GM19193 (cell line): Measurements from ENCODE around the gene PNMA6F.

Experiments
- POLR2A ChIP-seq: IDR thresholded peaks from 4 replicates; pipeline ENCODE4 v1.6.1; 2011; ENCODE audit not compliant: insufficient read depth, insufficient read length; ENCODE audit errors: extremely low read depth

PNMA6F gene

GRCh38 chrX:153317996-153318722 lies 3.4 kb downstream of the PNMA6F start:
- TF ChIP-seq POLR2A, result no peak

- no peak for TF ChIP-seq POLR2A
Observed at GRCh38 chrX:153317306-153317705, 4.3 kb downstream of the PNMA6F start.

DNA sequence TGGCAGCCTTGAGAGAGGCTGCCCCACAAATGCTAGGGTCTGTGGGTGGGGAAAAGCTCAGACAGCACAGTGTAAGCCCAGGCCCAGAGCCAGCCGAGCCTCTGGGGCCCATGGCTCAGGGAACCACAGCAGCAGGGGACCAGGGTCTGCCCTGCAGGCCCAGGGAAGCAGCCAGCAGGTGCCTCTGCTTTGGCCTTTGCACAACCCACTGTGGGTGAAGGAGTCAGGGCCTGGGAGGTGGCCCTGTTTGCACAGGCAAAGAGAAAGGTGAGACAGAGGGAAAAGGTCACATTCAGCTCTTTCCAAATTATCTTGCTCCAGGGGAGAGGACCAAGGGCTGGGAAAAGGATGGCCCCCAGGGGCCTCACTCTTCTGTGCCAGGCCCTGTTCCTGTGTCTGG lies 8.7 kb downstream of the PNMA6F start:
- no peak for TF ChIP-seq POLR2A

DNA sequence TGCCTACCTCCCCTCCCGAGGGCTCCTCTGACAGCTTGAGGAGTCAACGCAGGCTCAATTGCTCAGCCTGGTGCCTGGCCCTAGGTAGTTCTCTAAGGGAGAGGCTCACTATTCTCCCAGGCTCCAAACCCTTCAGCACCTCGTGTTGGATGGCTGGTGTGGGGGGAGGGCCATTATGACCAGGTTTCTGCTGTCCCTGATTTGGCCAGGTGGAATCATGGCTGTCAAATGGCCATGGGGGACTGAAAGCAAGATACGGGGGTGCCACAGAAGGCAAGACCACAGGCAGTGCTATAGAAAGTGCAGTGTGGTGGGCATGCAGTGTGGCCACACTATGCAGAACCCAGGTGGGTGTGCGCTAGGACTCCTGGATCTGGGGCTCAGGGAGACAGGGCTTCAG lies 9.5 kb downstream of the PNMA6F start:
- TF ChIP-seq POLR2A, result no peak

DNA sequence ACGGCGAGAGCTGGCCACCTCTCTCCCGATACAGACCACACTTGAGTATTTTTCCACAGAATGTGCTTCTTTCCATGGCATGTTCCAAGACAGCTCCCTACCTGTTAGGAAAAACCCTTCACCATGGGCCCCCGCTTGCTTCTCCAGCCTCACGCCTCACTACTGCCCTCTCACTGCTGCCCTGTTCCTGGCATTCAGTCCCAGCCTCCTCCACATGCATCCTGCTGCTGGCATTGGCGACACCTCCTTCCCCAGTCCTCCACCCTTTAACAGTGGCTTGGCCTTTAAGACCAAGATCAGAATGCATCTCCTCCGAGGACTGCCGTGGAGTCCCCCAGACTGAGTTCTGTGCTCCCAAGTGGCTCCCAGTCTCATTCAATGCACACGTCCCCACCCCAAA lies 10.7 kb downstream of the PNMA6F start:
- TF ChIP-seq POLR2A, result no peak

- TF ChIP-seq POLR2A, result no peak
Observed at GRCh38 chrX:153307276-153308178, 14.0 kb downstream of the PNMA6F start.

GRCh38 chrX:153306527-153307115 lies 14.9 kb downstream of the PNMA6F start:
- no peak for TF ChIP-seq POLR2A

DNA sequence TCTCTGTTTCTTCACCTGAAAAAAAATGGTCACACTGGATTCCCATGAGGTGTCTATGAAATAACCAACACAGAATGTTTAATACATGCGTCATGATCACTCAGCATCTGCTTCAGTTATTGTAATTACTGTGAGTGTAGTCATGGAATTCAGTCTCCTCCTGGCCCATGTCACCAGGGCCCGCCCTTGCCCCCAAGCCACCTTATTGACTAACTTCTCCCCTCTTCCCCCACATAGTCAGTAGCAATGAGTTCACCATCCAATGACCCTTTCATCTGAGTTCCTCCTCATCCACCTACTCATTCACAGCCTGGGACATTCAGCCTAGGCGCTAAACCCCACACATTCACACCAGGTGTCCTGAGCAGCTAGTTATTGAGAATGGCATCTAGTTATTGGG lies 15.6 kb downstream of the PNMA6F start:
- TF ChIP-seq POLR2A, result no peak

- TF ChIP-seq POLR2A, result no peak
Observed at GRCh38 chrX:153304988-153305736, 16.4 kb downstream of the PNMA6F start.

DNA sequence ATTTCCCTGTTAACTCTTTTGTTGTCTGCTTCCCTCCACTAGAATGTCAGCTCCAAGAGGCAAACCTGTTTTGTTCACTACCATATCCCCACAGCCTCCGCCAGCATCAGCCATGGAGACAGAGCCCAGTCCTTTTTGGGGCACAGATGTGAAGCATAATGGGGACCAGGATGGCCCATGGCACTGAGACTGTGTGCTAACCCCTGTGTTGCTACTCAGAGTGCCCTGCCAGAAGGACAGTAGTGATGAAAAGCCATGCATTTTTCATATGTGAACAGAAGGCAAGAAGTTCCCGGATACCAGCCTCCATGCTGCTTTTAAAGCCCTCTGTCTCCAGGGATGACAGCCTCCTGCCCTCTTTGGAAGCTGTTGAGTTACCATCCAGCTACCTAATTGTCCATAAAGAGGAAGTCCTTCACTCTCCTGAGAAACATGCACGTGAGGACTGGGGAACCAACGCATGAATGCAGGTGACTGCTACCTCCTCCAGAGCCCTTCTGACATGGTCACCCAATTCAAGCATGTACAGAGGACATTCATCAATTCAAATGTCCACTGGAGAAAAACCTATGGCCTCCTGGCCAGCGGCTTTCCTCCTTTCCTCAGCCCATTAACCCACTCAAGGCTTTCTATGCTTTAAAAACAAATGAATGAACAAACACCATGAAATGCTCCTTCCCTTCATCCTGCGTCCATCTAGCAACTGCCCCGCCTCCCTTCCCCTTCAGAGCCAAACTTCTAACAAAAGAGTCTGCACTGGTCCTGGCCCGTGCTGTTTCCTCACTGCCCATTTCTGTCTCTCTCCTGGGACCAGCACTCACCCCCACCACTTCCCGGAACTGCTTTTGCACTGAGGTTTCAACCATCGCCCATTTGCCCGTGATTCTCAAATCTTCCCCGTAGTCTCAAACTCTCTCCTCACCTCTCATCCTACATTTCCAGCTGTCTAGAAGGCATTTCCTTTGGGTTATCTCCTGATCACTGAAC lies 18.0 kb downstream of the PNMA6F start:
- no peak for TF ChIP-seq POLR2A

DNA sequence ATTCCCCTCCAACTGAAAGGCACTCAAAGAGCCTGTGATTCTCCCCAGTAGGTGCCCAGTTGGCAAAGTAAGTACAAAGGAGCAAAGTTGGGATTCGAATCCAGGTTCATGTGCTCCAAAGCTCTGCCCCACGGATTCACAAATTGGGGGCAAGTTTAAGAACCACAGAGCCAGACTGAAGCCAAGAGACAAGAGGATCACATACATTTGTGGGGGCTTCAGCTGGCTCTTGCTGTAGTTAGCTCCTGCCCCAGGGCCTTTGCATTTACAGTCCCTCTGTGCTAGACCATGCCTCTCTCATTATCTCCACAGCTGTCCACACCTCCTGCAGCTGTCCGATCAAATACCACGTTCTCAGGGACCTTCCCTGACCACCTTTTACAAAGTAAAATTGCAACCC lies 18.8 kb downstream of the PNMA6F start:
- no peak for TF ChIP-seq POLR2A

DNA sequence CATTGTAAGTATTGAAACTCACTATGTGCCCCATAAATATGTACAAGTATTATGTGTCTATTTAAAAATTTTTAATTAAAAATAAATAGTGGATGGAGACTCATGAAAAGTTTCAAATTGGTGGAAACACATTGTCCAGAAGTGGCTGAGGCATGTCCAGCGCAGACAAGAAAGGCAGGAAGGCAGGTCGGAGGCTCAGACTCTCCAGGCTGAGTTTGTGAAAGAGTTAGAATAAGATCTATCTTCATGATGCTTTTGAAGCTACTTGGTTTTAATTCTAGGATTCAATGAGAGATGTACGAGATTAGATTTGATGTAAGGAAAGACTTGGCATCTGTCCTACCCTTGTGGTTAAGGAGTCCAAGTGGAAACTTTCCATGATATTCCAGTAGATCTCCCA lies 19.8 kb downstream of the PNMA6F start:
- TF ChIP-seq POLR2A, result no peak

DNA sequence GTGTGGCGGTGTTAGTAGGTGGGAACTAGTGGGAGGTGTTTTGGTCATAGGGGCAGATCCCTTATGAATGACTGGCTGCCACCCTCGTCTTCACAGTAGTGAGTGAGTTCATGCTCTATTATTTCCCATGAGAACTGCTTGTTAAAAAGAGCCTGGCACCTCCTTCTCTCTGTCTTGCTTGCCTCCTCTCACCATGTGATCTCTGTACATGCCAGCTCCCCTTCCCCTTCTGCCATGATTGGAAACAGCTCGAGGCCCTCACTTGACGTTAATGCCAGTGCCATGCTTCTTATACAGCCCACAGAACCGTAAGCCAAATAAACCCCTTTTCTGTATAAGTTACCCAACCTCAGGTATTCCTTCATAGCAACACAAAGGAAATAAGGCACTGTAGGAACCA lies 21.7 kb downstream of the PNMA6F start:
- no peak for TF ChIP-seq POLR2A

- TF ChIP-seq POLR2A, result no peak
Observed at GRCh38 chrX:153297376-153297775, 24.2 kb downstream of the PNMA6F start.
